HG02678 (cell line): Measurements from ENCODE around the gene KRT82.

Experiments
- ATAC-seq: cut with Tn5 transposase; IDR thresholded peaks from one replicate; pipeline ENCODE4 v1.9.1; 2021; ENCODE audit warnings: mild to moderate bottlenecking, moderate library complexity; ENCODE audit not compliant: unreplicated experiment

KRT82 gene

GRCh38 chr12:52363111-52363679 lies 42.9 kb downstream of the KRT82 start:
- ATAC-seq = no peak

- ATAC-seq = no peak
Measured at GRCh38 chr12:52362118-52362726, 43.9 kb downstream of the KRT82 start.

- ATAC-seq = no peak
Measured at GRCh38 chr12:52361553-52361952, 44.6 kb downstream of the KRT82 start.

- ATAC-seq = no peak
Measured at GRCh38 chr12:52360663-52361271, 45.4 kb downstream of the KRT82 start.

- ATAC-seq = no peak
Measured at GRCh38 chr12:52360106-52360662, 46.0 kb downstream of the KRT82 start.

GRCh38 chr12:52359621-52360061 lies 46.5 kb downstream of the KRT82 start:
- ATAC-seq = no peak

GRCh38 chr12:52358575-52359350 lies 47.4 kb downstream of the KRT82 start:
- ATAC-seq = peak; percentile 95

GRCh38 chr12:52356762-52357580 lies 49.2 kb downstream of the KRT82 start:
- ATAC-seq = no peak

GRCh38 chr12:52356031-52356761 lies 49.9 kb downstream of the KRT82 start:
- ATAC-seq = no peak

- no peak for ATAC-seq
Measured at GRCh38 chr12:52355176-52355575, 51.0 kb downstream of the KRT82 start.

GRCh38 chr12:52354200-52354599 lies 51.9 kb downstream of the KRT82 start:
- no peak for ATAC-seq

- ATAC-seq = no peak
Measured at GRCh38 chr12:52353766-52354165, 52.4 kb downstream of the KRT82 start.

GRCh38 chr12:52352951-52353350 lies 53.2 kb downstream of the KRT82 start:
- no peak for ATAC-seq

- ATAC-seq = no peak
Measured at GRCh38 chr12:52351196-52352059, 54.7 kb downstream of the KRT82 start.

- ATAC-seq = no peak
Measured at GRCh38 chr12:52350786-52351185, 55.3 kb downstream of the KRT82 start.

- ATAC-seq = no peak
Measured at GRCh38 chr12:52350021-52350620, 56.0 kb downstream of the KRT82 start.

- no peak for ATAC-seq
Measured at GRCh38 chr12:52349196-52349595, 56.9 kb downstream of the KRT82 start.
